ENCODE results near the gene KLHL24. TPM values are rescaled to one million over a fixed set of nuclear protein-coding genes. Genes with fewer than 3 reads are reported as not detected.
"Not testable (repeated sequence)": the region's sequence is repeated elsewhere in the genome, so short reads cannot be mapped to it uniquely, and the experiment has no call there.

KLHL24 gene
- total RNA-seq, 2 experiments from 2014 or later, result 26.2 to 26.9 TPM

DNA sequence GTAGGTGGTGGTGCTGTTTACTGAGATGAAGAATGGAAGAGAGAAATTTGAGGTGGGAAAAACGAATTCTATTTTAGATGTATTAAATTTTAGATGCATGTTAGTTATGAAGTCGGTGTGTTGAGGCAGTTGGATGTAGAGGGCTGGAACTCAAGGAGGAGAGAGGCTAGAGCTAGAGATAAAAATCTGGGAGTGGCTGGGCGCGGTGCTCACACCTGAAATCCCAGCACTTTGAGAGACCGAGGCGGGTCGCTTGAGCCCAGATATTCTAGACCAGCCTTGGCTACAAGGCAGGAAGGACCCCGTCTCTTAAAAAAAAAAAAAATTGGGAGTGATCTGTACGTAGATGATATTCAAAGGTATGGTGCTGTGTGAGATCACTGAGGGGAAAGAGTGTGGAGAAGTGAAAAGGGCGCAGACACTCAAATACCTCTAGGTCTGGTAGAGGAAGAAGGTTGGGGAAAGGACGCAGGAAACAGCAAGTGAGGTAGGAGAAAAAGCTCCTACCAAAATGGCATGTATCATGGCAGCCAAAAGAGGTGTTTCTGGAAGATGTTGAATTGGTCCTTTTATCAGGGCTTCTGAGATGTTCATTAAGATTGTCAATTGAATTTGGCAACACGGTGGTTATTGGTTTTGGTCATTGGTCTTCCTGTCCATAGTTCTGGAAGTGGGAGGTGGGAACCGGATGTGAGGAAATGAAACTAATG, 64.0 kb downstream of the KLHL24 start:
- DNase-seq, result no peak
- peak overlapping the region; percentile 80 for H3K4me3 Mint-ChIP-seq
- no peaks in the 10 kb centered on the region for H3K9me3 Mint-ChIP-seq
- CTCF ChIA-PET, result interaction anchor here (0.6 kb wide), 1 partner anchor 80 kb away, joined by 8 read pairs; no protein-coding TSS in a partner anchor
- no peaks in the 10 kb centered on the region for H3K27me3 Mint-ChIP-seq (ENCODE audit: low read depth)
- H3K27ac Mint-ChIP-seq, result peak overlapping the region; percentile 91
- intact Hi-C loops (cut with micrococcal nuclease), result loop anchor here (5.0 kb wide), 2 partner anchors 217 to 272 kb away; partner anchors contain the start of gene MCF2L2
- H3K4me1 Mint-ChIP-seq (ENCODE audit: low read depth), result peaks cover 35% of the 10 kb centered on the region
- H3K36me3 Mint-ChIP-seq (ENCODE audit: low read depth), result peaks cover 16% of the 10 kb centered on the region

DNA sequence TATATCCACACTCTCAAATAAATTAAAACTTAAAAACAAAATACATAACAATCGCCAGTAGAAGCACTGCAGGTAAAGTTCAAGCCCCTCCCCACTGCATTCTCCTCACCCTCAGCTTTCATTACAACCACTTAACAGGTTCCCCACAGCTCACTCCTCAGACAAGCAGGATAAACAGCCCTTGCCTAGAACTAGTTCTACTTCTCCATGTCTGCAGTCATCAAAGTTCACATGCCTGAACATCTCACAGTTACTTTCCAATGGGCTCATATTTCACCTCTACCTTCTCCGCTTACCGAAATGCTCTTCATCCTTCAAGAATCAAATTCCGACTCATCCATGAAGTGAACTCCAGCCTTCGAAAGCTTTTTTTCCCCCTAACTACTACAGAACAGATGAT, 66.3 kb downstream of the KLHL24 start:
- Mint-ChIP-seq H3K4me3 (no peak overlapping the region), H3K9me3 (no peaks in the 10 kb centered on the region), H3K27ac (no peak overlapping the region), H3K36me3 (ENCODE audit: low read depth) (peaks cover 18% of the 10 kb centered on the region), H3K27me3 (ENCODE audit: low read depth) (no peaks in the 10 kb centered on the region), H3K4me1 (ENCODE audit: low read depth) (peaks cover 40% of the 10 kb centered on the region)
- DNase-seq, result no peak
- intact Hi-C loops (cut with micrococcal nuclease), result no loop called here
- CTCF ChIA-PET, result no interaction called here

DNA sequence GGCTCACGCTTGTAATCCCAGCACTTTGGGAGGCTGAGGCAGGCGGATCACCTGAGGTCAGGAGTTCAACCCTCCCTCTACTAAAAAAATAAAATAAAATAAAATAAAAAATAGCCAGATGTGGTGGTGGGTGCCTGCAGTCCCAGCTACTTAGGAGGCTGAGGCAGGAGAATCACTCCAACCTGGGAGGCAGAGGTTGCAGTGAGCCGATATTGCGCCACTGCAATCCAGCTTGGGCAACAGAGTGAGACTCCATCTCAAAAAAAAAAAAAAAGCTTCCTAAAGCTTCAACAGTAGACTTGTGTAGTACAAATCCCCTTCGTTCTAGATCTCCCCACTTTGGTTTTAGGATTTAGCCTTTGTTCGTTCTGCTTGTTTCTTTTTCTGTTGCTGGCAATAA, 68.5 kb downstream of the KLHL24 start:
- H3K9me3 Mint-ChIP-seq; DNase-seq; H3K27me3 Mint-ChIP-seq (ENCODE audit: low read depth); H3K27ac Mint-ChIP-seq; H3K4me3 Mint-ChIP-seq; intact Hi-C loops (cut with micrococcal nuclease): not testable (repeated sequence)
- Mint-ChIP-seq H3K36me3 (ENCODE audit: low read depth) (peaks cover 17% of the 10 kb centered on the region), H3K4me1 (ENCODE audit: low read depth) (peaks cover 34% of the 10 kb centered on the region)
- CTCF ChIA-PET, result interaction anchor here (0.6 to 0.8 kb wide), 3 partner anchors 8 to 281 kb away, joined by 3 to 4 read pairs (median 3); no protein-coding TSS in a partner anchor

DNA sequence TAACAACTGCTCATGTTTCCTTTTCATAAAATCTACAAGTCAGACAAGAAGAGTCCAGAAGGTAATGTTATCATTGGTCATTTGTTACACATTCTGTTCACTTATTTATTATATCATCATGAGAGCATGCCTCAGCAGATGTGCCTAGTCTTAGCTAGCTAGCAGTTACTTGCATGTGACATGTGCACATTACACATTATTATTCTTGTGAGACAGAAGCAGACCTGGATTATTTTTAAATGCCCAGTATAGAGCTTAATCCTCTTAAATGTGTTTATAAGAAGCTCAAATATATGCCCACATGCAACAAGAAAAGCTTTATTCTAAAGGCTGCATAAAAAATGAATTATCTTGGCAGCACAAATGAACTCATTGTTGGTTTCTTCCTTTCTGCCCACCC, 74.8 kb downstream of the KLHL24 start:
- no peaks in the 10 kb centered on the region for H3K9me3 Mint-ChIP-seq
- H3K36me3 Mint-ChIP-seq (ENCODE audit: low read depth), result peaks cover 3% of the 10 kb centered on the region
- H3K4me1 Mint-ChIP-seq (ENCODE audit: low read depth), result peaks cover 8% of the 10 kb centered on the region
- H3K27ac Mint-ChIP-seq, result no peak overlapping the region
- CTCF ChIA-PET, result interaction anchor here (0.7 kb wide), 1 partner anchor 178 kb away, joined by 4 read pairs; no protein-coding TSS in a partner anchor
- no peak overlapping the region for H3K4me3 Mint-ChIP-seq
- H3K27me3 Mint-ChIP-seq (ENCODE audit: low read depth), result no peaks in the 10 kb centered on the region
- intact Hi-C loops (cut with micrococcal nuclease), result no loop called here
- DNase-seq, result no peak

DNA sequence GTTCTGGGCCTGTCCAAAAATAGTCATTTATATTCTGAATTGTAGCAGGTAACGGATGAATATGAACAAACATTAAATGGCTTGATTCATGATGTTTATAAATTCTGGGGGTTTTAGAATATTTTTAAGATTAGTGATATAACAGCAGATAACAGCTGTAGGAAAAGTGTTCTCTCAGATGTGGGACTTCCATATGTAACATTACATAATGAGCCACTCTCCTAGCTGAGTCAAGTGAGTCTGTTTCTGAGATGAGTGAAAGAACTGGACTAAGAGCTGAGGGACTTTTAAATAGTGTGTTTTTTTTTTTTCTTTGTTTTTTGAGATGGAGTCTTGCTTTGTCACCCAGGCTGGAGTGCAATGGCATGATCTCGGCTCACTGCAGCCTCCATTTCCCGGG, 76.1 kb downstream of the KLHL24 start:
- no peak for DNase-seq
- H3K36me3 Mint-ChIP-seq (ENCODE audit: low read depth), result peaks cover 2% of the 10 kb centered on the region
- intact Hi-C loops (cut with micrococcal nuclease), result no loop called here
- no peak overlapping the region for H3K4me3 Mint-ChIP-seq
- no peaks in the 10 kb centered on the region for H3K27me3 Mint-ChIP-seq (ENCODE audit: low read depth)
- CTCF ChIA-PET, result no interaction called here
- no peak overlapping the region for H3K27ac Mint-ChIP-seq
- no peaks in the 10 kb centered on the region for H3K9me3 Mint-ChIP-seq
- H3K4me1 Mint-ChIP-seq (ENCODE audit: low read depth), result peaks cover 3% of the 10 kb centered on the region

DNA sequence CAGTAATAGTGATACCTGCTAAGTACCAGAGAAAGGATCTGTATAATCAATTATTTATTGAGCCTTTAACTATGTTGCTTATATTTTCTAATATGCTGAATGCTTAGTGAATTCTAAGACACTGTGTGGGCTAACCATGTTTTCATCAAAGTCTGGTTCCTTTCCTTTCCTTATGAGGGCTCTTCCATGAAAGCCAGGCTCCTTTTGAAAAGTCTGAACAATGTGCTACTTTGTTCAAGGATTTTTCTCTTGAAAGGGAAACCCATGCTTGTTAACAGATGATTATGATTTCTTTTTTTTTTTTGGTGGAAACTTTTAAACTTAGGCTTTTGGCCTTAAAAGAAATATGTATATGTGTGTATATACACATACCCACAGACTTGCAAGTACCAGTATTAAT, 79.2 kb downstream of the KLHL24 start:
- H3K9me3 Mint-ChIP-seq, result no peaks in the 10 kb centered on the region
- H3K4me3 Mint-ChIP-seq, result no peak overlapping the region
- CTCF ChIA-PET, result no interaction called here
- DNase-seq, result no peak
- intact Hi-C loops (cut with micrococcal nuclease), result no loop called here
- peaks cover 3% of the 10 kb centered on the region for H3K4me1 Mint-ChIP-seq (ENCODE audit: low read depth)
- peaks cover 24% of the 10 kb centered on the region for H3K36me3 Mint-ChIP-seq (ENCODE audit: low read depth)
- no peak overlapping the region for H3K27ac Mint-ChIP-seq
- no peaks in the 10 kb centered on the region for H3K27me3 Mint-ChIP-seq (ENCODE audit: low read depth)

DNA sequence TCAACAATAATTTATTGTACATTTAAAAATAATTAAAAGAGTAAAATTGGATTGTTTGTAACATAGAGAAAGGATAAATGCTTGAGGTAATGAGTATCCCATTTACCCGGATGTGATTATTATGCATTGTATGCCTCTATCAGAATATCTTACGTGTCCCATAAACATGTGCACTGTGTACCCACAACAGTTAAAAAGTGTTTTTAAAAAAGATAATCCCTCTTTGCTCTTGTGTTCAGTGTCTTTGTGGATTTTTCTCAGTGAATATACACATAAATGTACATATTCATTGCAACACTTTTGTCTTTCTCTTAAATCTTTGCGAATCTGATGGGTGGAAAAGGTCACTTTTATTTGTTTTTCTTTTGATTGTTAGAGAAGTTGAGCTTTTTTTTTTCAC, 82.6 kb downstream of the KLHL24 start:
- Mint-ChIP-seq H3K9me3 (no peaks in the 10 kb centered on the region), H3K36me3 (ENCODE audit: low read depth) (peaks cover 38% of the 10 kb centered on the region), H3K27ac (no peak overlapping the region), H3K4me1 (ENCODE audit: low read depth) (no peaks in the 10 kb centered on the region), H3K4me3 (no peak overlapping the region), H3K27me3 (ENCODE audit: low read depth) (no peaks in the 10 kb centered on the region)
- no peak for DNase-seq
- CTCF ChIA-PET, result no interaction called here
- intact Hi-C loops (cut with micrococcal nuclease), result no loop called here

DNA sequence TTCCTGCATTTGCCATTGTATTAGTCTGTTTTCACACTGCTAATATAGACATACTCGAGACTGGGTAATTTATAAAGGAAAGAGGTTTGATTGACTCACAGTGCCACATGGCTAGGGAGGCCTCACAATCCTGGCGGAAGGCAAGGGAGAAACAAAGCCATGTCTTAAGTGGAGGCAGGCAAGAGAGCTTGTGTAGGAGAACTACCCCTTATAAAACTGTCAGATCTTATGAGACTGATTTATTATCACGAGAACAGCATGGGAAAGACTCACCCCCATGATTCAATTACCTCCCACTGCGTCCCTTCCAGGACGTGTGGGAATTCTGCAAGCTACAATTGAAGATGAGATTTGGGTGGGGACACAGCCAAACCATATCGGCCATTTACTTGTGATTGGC, 90.0 kb downstream of the KLHL24 start:
- no peak for DNase-seq
- H3K9me3 Mint-ChIP-seq, result no peaks in the 10 kb centered on the region
- H3K4me1 Mint-ChIP-seq (ENCODE audit: low read depth), result no peaks in the 10 kb centered on the region
- CTCF ChIA-PET, result interaction anchor here (1.5 kb wide), 1 partner anchor 41 kb away, joined by 5 read pairs; no protein-coding TSS in a partner anchor
- no peak overlapping the region for H3K4me3 Mint-ChIP-seq
- no peak overlapping the region for H3K27ac Mint-ChIP-seq
- H3K36me3 Mint-ChIP-seq (ENCODE audit: low read depth), result peaks cover 60% of the 10 kb centered on the region
- H3K27me3 Mint-ChIP-seq (ENCODE audit: low read depth), result no peaks in the 10 kb centered on the region
- intact Hi-C loops (cut with micrococcal nuclease), result no loop called here

DNA sequence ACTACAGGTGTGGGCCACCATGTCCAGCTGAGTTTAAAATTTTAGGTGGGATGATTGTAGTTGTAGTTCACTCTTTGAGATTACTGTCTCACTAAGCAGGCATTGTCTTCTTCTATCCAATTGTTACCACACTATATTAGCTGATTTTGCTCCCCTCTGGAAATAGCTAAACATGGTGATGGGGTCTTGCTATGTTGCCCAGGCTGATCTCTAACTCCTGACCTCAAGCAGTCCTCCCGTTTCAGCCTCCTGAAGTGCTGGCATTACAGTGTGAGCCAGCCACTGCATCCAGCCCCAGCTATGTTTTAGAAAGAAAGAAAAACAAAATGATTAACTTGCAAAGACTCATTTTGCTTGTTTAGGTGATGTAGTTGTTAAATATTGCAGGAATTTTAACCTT, 92.8 kb downstream of the KLHL24 start:
- H3K27ac Mint-ChIP-seq, result no peak overlapping the region
- H3K4me1 Mint-ChIP-seq (ENCODE audit: low read depth), result no peaks in the 10 kb centered on the region
- peaks cover 58% of the 10 kb centered on the region for H3K36me3 Mint-ChIP-seq (ENCODE audit: low read depth)
- no peaks in the 10 kb centered on the region for H3K27me3 Mint-ChIP-seq (ENCODE audit: low read depth)
- DNase-seq, result no peak
- CTCF ChIA-PET, result interaction anchor here (0.6 to 1.0 kb wide), 2 partner anchors 109 to 266 kb away, joined by 3 read pairs; no protein-coding TSS in a partner anchor
- H3K4me3 Mint-ChIP-seq, result no peak overlapping the region
- no peaks in the 10 kb centered on the region for H3K9me3 Mint-ChIP-seq
- intact Hi-C loops (cut with micrococcal nuclease), result no loop called here

DNA sequence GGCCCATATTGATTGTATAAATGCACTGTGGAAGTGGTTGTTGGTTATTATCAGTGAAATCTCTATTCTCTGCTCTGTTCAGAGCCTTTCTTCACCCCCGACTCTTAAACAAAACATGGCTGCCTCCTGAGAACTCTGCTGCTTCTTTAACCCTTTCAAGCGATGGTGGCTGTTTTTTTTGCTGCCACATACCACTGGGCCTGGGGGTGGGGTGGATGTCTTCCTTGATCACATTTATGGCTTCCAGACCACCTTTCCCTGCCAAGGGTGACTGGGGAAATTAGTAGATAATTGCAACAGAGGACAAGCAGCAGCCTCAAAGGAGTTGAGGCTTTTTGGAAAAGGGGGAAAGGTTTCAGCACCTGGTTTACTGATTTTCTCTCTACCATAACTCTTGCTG, 94.9 kb downstream of the KLHL24 start:
- H3K36me3 Mint-ChIP-seq (ENCODE audit: low read depth), result peaks cover 65% of the 10 kb centered on the region
- no peaks in the 10 kb centered on the region for H3K27me3 Mint-ChIP-seq (ENCODE audit: low read depth)
- DNase-seq, result no peak
- H3K9me3 Mint-ChIP-seq, result no peaks in the 10 kb centered on the region
- intact Hi-C loops (cut with micrococcal nuclease), result no loop called here
- CTCF ChIA-PET, result no interaction called here
- no peaks in the 10 kb centered on the region for H3K4me1 Mint-ChIP-seq (ENCODE audit: low read depth)
- H3K4me3 Mint-ChIP-seq, result no peak overlapping the region
- H3K27ac Mint-ChIP-seq, result no peak overlapping the region

DNA sequence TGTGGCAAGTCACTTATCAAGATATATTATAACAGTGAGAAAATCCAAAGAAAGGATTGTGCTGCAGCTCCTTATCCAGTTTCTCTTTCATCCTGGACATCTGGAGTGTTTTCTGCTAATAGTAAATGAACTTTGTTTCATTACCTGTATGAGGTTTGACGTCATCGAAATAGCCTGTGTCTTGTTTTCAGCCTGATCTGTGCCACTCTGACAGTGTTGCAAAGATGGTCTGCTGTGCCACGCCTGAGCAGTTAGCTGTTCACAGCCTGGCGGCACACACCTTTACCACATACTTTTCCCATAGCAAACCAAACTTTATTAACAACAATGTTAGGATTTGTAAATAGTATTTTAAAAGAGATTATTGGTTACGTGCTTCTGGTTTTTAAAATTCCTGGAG, 96.2 kb downstream of the KLHL24 start:
- Mint-ChIP-seq H3K27ac (no peak overlapping the region), H3K9me3 (no peaks in the 10 kb centered on the region)
- no peak for DNase-seq

DNA sequence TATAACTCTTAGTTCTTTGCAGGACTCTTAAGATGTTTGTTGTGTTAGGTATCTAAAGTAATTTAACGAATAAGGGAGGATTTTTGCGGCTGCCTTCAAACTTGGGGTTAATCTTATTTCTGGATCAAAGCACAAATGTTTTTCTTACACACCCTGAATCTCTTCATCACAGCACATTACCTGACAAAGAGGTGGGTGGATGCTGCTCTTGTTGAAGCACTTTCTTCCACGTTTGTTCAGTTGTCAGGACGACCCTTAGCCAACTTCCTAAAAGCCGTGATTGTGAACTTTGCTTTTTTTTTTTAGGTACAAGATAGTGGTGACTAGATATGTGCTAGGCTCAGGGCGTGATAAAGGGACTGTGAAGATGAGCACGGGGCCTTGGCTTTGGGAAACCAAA, 98.1 kb downstream of the KLHL24 start:
- Mint-ChIP-seq H3K4me1 (ENCODE audit: low read depth) (no peaks in the 10 kb centered on the region), H3K27ac (no peak overlapping the region), H3K27me3 (ENCODE audit: low read depth) (no peaks in the 10 kb centered on the region), H3K9me3 (no peaks in the 10 kb centered on the region), H3K36me3 (ENCODE audit: low read depth) (peaks cover 63% of the 10 kb centered on the region), H3K4me3 (no peak overlapping the region)
- CTCF ChIA-PET, result no interaction called here
- DNase-seq, result no peak
- intact Hi-C loops (cut with micrococcal nuclease), result no loop called here

More for the DNA sequence above, 96.2 kb downstream of the KLHL24 start:
- intact Hi-C loops (cut with micrococcal nuclease), result no loop called here
- CTCF ChIA-PET, result no interaction called here
- Mint-ChIP-seq H3K36me3 (ENCODE audit: low read depth) (peaks cover 63% of the 10 kb centered on the region), H3K4me1 (ENCODE audit: low read depth) (no peaks in the 10 kb centered on the region), H3K4me3 (no peak overlapping the region), H3K27me3 (ENCODE audit: low read depth) (no peaks in the 10 kb centered on the region)

Data from activated naive CD4-positive, alpha-beta T cell treated with anti-CD3 and anti-CD28 coated beads for 36 hours (primary cell).